Right lobe of liver (tissue), 4 donors: Measurements from ENCODE around the gene AKT1S1.

Source experiments
- CTCF ChIP-seq, 4 donors: fragments of 200-600 bp in 3 of 4; fragments of 450-650 bp in 1 of 4; IDR thresholded peaks; one replicate each; pipeline versions ENCODE4 v1.5.1 to v1.8.0; 2016 to 2022; ENCODE audit warnings: antibody characterized with exemption in 4 of 4, mild to moderate bottlenecking in 2 of 4
- POLR2A ChIP-seq: fragments of 450-650 bp; IDR thresholded peaks from one replicate; pipeline ENCODE4 v1.6.1; 2017; ENCODE audit warnings: antibody characterized with exemption, mild to moderate bottlenecking
- donor health status: DM: no; HTN: no; CAD: no.
- donor health status: DM: no; HTN: no; CAD: no.
- donor health status: DM: no; HTN: yes; CAD: no.

- no peak for TF ChIP-seq CTCF (IDR thresholded peaks at IDR 0.05)
- TF ChIP-seq POLR2A, result no peak
Observed at GRCh38 chr19:49855277-49855675, 21.9 kb downstream of the AKT1S1 start.
